ENCODE measurements around the gene CKAP4.

DNA sequence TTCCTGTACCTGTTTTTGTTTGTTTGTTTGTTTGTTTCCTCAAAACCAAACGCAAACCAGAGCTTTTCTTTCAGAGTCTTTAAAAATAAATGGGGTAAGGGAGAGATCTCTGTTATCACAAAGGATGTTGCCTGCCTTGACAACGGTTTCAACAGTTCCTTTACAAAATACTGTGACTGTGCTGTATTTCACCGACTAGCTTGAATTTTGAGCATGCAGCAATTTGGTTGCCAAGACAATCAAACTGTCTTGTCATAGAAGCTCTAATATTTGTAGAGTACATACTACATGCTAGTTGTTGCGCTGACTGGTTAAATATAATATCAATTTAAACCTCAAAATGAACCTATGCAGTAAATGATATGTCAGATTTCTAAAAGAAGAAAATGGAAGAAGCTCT is 32.3 kb upstream of the CKAP4 start:
- TF ChIP-seq FOXK2 (IDR thresholded peaks at IDR 0.05) (no peak), SP1 (IDR thresholded peaks at IDR 0.05) (no peak), FOXM1 (IDR thresholded peaks at IDR 0.05; ENCODE audit: borderline replicate concordance) (no peak), CTBP1 (IDR thresholded peaks at IDR 0.05; ENCODE audit: borderline replicate concordance) (no peak), L3MBTL2 (conservative IDR thresholded peaks at IDR 0.05) (no peak), BHLHE40 (IDR thresholded peaks at IDR 0.05; ENCODE audit: borderline replicate concordance) (no peak), NFRKB (IDR thresholded peaks at IDR 0.05) (no peak), HDGF (IDR thresholded peaks at IDR 0.05; ENCODE audit: borderline replicate concordance) (no peak), FOXA1 (IDR thresholded peaks at IDR 0.05) (no peak), ELF4 (IDR thresholded peaks at IDR 0.05) (no peak)

Data from HEK293T (cell line).